Spleen (tissue), 7 donors: ENCODE measurements around the gene TIRAP.

ENCODE experiments used
- POLR2A ChIP-seq, 3 donors: fragments of 450-650 bp; IDR thresholded peaks; one replicate each; pipeline ENCODE4 v1.5.1; 2017; ENCODE audit warnings: antibody characterized with exemption in 3 of 3, mild to moderate bottlenecking in 1 of 3
- TF ChIP-seq, protein P1 (sequence below), 11 experiments: fragments of 200-600 bp in 7 of 11; fragments of 450-650 bp in 4 of 11; sonication (generic) in 4 of 11; IDR thresholded peaks in 8 of 11; conservative IDR thresholded peaks in 3 of 11; 1 replicate in 7 of 11; 2 replicates in 4 of 11; pipeline versions ENCODE4 v1.4.0 to v1.8.0; 2016 to 2021; ENCODE audit warnings: antibody characterized with exemption in 11 of 11, inconsistent platforms in 4 of 11, mild to moderate bottlenecking in 1 of 11
- donor health status: DM: no; HTN: no; CAD: no; lungs with moderate emphysema.
- donor health status: DM: no; HTN: no; CAD: no.
- donor health status: DM: no; HTN: no; CAD: no.

DNA sequence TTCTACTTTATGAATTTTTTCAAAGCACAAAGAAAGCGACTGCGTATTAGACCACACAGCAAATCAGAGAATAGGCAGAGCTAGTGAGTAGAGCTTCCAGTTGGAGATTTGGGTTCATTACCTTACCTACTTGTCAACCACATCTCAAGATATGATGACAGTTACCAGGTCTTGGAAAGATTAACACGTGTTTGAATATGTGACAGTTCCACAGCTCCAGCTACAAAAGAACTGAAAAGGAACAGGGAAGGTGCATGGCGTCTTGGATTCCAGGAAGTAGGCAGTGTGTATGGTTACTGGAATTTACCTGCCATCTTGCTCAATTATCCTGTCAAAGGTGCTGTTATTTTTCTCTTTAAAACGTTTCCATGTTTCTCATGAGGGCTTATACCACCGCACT lies 5.3 kb downstream of the TIRAP start:
- TF ChIP-seq, protein P1, sequence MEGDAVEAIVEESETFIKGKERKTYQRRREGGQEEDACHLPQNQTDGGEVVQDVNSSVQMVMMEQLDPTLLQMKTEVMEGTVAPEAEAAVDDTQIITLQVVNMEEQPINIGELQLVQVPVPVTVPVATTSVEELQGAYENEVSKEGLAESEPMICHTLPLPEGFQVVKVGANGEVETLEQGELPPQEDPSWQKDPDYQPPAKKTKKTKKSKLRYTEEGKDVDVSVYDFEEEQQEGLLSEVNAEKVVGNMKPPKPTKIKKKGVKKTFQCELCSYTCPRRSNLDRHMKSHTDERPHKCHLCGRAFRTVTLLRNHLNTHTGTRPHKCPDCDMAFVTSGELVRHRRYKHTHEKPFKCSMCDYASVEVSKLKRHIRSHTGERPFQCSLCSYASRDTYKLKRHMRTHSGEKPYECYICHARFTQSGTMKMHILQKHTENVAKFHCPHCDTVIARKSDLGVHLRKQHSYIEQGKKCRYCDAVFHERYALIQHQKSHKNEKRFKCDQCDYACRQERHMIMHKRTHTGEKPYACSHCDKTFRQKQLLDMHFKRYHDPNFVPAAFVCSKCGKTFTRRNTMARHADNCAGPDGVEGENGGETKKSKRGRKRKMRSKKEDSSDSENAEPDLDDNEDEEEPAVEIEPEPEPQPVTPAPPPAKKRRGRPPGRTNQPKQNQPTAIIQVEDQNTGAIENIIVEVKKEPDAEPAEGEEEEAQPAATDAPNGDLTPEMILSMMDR (IDR thresholded peaks at IDR 0.05 in 8 of 11, conservative IDR thresholded peaks at IDR 0.05 in 3 of 11): no peak
- no peak for TF ChIP-seq POLR2A (IDR thresholded peaks at IDR 0.05)
